Breast epithelium (tissue), 3 donors: Measurements from ENCODE around the gene SPRY1.

Source experiments
- CTCF ChIP-seq, 3 donors: fragments of 450-650 bp; IDR thresholded peaks; one replicate each; pipeline ENCODE4 v1.5.1; 2016 to 2017; ENCODE audit warnings: antibody characterized with exemption in 3 of 3, mild to moderate bottlenecking in 3 of 3, moderate library complexity in 3 of 3
- POLR2AphosphoS5 ChIP-seq, 3 donors: sonication (generic); formaldehyde crosslinking; IDR thresholded peaks; one replicate each; pipeline ENCODE4 v1.6.1; 2017; ENCODE audit warnings: antibody characterized with exemption in 3 of 3

- TF ChIP-seq CTCF (IDR thresholded peaks at IDR 0.05) (no peak), POLR2AphosphoS5 (IDR thresholded peaks at IDR 0.05) (no peak)
These were observed 47.0 kb downstream of the SPRY1 start for GRCh38 chr4:123443401-123444289.
